Measurements from ENCODE around the gene TMEM164.
"Not testable (repeated sequence)": the region's sequence is repeated elsewhere in the genome, so short reads cannot be mapped to it uniquely, and the experiment has no call there.

TMEM164 gene

DNA sequence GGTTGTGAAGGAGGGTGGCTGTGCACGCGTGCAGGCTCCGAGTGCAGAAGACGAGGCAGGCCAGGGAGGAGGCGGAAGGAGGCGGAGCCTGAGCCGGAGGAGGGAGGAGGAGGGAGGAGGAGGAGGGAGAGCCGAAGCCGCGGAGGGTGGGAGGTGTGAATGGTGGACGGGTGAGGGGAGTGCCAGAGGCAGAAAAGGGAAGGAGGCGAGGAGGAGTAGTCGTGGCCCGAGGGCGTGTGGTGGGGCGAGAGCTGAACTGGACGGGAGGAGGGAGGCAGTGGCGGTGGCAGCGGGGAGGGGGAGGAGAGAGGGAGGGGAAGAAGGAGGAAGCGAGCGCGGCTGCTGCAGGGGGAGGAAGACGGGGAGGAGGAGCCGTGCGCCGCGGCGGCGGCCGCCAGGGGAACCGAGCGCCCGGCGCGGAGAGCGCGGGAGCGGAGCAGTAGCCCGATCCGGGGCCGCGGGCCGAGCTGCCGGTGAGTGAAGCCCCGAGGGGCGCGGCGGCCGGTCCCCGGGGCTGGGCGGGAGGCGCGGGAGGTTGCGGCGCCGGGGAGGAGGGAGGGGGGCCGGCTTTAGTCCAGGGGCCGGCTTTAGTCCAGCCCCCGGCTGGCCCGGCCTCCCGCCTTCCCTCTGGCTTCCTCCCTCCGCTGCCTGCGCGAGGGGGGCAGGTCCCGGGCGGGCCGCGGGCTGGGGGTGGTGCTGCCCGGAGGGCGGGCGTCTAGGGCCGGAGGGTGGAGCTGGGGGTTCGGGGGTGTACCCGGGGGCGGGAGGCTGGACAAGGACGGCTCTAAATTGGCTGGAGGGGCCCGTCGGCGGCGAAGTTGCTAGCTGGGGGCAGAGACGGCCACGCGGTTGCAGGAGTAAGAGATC is at the start of gene TMEM164:
TMEM164 (plus strand) TSS at position 815 of the 867 bp plus-strand sequence. CDS start 661 bp downstream, outside the sequence.
- DNase-seq, result peak; percentile 84 to 95

DNA sequence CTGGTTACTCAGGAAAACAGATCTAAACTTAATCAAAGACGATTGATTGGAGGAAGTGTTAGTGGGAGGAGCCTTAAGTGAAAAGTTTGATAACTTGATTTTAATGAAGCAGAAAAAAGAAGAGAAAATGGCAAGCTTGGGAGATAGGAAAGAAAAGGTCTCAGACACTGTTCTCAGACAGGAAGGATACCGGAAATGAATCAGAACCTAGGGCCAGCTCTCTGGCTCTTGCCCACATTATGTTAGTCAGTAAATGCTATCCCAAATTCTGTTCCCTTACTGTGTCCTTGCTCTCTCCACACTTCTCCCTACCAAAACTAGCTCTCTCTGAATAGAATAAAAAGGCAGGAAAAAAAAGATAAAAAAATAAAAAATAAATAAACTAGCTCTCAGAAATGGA is 48.6 kb upstream of the TMEM164 start:
- DNase-seq, result peak in 1 of 2 donors; percentile 6

DNA sequence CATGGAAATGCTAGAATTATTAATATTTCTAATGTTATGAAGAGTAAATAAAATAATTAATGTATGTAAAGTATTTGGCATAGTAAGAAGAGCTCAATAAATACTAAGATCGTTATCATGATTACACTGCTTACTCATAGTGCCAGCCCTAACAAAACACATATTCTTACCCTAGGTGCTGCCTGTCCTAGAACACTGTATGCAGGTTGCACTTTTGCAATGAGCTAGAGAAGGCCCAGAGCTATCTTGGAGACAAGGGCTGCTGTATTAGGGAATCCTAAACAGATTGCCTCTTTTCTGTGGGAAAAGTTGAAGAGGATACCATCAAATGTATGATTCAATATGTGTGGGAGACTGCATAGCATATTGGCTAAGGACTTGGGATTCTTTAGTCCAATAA is 48.0 kb upstream of the TMEM164 start:
- no peak for DNase-seq

DNA sequence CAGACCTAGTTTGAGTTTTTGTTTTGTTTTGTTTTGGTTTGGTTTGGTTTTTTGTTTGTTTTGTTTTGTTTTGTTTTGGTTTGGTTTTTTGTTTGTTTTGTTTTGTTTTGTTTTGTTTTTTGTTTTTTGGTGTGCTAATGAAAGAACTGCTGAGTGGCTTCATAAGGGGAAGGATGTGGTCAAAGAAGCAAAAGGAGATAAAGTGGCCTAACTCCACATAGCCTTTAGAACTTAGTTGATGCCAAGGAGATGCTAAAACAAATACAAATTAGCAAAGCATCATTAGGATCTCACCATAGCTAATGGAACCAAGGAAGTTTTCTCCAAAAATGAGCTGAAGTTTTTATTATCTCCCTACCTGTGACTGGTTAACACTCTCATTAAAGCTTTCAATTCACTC is 44.6 kb upstream of the TMEM164 start:
- peak in 1 of 2 donors; percentile 53 for DNase-seq

- no peak for DNase-seq
Measured at GRCh38 chrX:109959356-109959871, 43.5 kb upstream of the TMEM164 start.

DNA sequence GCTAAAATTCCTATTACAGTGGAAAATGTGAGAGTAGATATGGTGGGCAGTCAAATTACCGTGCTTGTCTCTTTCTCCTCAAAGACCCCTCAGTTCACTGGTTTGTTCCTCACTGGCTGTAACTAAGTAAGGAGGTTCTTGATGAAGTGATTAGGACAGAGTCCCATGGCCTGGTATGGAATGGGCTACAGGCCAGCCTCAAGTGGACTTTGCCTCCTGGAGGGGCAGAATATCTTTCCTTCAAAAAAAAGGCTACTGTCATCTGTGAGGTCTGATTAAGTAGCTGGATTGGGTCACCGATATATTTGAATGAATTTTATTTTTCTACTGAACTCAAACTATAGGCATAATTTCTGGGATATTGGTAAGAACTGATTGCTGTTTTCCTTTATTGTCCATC is 38.5 kb upstream of the TMEM164 start:
- no peak for DNase-seq

GRCh38 chrX:109966246-109966645 is 36.7 kb upstream of the TMEM164 start:
- DNase-seq, result no peak

- no peak for DNase-seq
Measured at GRCh38 chrX:109967156-109967555, 35.8 kb upstream of the TMEM164 start.

DNA sequence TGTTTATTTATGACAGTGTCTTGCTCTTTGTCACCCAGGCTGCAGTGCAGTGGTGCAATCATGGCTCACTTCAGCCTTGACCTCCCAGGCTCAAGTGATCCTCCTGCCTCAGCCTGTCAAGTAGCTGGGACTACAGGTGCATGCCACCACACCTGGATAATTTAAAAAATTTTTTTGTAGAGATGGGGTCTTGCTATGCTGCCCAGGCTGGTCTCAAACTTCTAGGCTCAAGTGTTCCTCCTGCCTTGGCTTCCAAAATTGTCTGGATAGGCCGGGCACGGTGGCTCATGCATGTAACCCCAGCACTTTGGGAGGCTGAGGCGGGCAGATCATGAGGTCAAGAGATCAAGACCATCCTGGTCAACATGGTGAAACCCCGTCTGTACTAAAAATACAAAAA is 32.1 kb upstream of the TMEM164 start:
- DNase-seq, result not testable (repeated sequence)

DNA sequence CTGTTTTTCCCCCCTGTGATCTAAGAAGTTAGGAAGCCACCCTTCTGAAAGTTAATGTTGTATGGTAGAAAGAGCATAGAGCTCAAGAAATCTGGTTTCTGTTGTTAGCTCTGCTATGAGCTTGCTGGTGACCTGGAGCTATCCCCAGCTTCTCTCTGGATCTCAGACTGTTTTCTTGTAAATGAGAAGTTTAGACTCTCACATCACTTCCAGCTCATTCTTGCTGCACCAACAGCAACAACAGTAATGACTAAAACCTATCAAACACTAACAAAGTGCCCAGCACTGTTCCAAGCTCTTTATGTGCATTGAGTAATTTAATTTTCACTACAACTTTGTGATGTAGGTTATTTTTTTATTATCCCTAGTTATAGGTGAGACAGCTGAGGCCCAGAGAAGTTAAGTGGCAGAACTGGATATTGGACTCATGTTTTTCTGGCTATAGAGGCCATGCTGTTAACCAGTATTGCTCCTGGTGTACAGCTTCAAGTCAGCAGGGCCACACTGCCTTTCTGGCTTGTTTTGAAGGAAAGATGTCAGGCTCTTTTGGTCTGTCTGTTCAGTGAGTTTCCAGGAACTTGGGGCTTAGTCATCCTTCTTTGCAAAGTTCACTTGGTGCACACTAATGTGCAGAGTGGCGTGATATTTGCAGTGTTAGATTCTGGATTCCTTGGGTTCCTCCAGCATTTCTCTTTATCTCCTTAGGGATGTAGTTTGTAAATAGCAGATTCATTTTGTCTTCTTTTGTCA is 27.8 kb upstream of the TMEM164 start:
- DNase-seq, result peak in 1 of 2 donors; percentile 40

- not testable (repeated sequence) for DNase-seq
Measured at GRCh38 chrX:109985210-109985609, 17.7 kb upstream of the TMEM164 start.

DNA sequence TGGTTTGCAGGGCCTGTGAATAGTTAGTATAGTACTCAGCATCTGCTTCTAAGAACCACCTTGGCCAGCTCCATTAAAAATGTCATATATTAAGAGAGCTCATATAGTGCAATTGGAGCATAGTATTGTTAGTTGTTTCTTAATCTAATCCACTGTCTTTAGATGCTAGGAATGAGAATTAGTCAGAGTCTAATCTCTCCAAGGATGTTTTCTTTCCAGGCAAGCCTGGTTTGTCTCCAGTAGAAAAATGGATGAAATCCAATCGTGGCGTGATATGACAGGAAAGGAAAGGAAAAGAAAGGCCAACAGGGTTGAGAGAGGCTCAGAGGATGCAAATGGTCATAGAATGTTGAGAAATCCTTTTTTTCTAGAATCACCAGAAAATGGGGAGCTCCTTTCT is 15.0 kb upstream of the TMEM164 start:
- DNase-seq, result no peak

GRCh38 chrX:109990582-109991276 is 12.2 kb upstream of the TMEM164 start:
- no peak for DNase-seq

GRCh38 chrX:109992203-109992602 is 10.7 kb upstream of the TMEM164 start:
- DNase-seq, result no peak

GRCh38 chrX:109995155-109995554 is 7.8 kb upstream of the TMEM164 start:
- DNase-seq, result no peak

GRCh38 chrX:109997786-109998452 is 5.0 kb upstream of the TMEM164 start:
- DNase-seq, result no peak

GRCh38 chrX:110000000-110000399 is 2.9 kb upstream of the TMEM164 start:
- no peak for DNase-seq

DNA sequence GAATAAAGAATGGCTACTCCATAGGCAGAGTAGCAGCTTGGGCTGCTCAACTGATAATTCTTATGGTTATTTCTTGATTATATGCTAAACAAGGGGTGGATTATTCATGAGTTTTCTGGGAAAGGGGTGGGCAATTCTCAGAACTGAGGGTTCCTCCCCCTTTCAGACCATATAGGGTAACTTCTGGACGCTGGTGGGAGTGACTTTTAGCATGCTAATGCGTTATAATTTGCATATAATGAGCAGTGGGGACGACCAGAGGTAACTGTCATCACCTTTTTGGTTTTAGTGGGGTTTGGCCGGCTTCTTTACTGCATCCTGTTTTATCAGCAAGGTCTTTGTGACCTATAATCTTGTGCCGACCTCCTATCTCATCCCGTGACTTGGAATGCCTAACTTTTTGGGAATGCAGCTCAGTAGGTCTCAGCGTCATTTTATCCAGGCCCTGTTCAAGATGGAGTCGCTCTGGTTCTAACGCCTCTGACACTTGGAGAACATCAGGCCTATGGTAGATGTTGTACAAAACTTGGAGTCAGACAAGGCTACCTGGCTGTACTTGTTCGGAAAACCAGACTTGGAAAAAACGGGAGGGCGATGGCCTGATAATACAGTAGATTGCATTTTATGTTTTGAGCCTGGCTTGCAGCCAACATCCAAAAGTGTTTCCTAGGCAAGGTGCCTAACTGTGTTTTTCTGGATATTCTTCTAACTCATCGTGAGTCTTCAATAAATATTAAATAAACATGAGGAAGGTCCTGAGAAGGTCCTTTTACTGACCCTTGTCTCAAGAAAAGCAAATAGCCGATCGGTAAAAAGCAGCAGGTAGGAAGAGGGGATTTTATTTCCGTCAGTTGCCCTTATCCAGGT is 1.8 kb upstream of the TMEM164 start:
- no peak for DNase-seq

DNA sequence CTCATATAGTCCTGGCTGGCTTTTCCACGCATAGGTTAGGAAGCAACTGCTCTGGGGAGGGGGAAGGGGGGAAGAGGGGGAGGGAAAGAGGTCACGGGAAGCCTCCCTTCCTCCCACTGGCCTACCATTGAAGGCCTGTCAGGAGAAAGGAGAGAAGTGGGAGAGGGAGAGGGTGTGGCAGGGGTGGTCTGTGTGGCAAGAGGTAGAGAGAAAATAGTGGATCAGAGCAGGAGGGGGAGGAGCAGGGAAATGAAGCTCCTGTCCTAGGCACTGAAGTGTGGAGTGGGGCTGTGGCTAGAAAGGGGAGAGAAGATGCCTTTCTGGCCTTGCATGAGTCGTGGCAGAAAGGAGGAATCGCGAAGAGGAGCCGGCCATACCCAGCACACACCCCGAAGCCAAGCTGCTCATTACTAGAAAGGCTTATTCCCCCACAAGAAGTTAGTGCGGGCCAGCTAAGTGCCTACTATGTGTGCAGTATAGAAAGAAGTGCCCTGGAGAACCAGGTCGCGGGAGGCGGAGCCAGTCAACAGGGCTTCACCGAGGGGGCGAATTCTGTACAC is 1.1 kb upstream of the TMEM164 start:
- DNase-seq, result no peak

- no peak for DNase-seq
Measured at GRCh38 chrX:110003167-110004156, 548 bp downstream of the TMEM164 start.
